Embryonic facial prominence (tissue), 1 donor: ENCODE data around the gene MAP2K3.
"Not testable (repeated sequence)": the region's sequence is repeated elsewhere in the genome, so short reads cannot be mapped to it uniquely, and the experiment has no call there.

Source experiments
- DNase-seq: peaks from one replicate; pipeline ENCODE4 v3.0.0-alpha.2; 2016; ENCODE audit errors: extremely low spot score

The MAP2K3 gene

GRCh38 chr17:21328778-21329177 is 44.3 kb downstream of the MAP2K3 start:
- not testable (repeated sequence) for DNase-seq

DNA sequence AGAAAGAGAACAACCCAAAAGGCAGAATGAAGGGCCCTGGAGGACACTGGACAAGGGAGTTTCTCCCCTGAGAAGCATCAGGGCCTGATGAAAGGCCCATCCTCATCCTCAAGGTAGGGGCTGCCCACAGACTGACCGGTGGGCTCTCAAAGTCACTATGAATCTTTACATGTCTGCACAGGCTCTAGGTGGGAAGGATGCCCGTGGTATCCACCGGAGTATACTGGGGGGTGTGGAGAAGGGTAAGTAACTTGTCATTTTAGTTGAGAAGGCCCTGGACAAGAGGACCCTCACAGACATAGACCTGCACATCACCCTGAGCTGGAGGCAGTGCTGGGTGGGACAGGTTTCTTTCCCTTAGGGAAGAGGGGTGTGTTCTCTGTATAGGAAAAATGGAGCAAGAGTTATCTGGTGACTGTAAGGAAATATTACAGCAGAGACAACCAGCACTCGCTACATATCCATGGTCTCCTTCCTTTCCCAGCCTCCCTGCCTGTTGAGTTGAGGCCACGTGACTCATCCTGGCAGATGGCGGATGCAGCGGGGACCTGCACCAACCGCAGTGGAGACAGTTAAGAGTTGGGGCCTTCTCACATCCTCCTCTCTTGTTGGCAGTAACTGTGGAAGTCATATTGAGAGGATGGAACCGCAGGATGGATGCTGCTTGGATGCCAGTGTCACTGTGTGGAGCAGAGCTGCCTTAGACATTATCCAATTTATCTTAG is 46.1 kb downstream of the MAP2K3 start:
- no peak for DNase-seq

DNA sequence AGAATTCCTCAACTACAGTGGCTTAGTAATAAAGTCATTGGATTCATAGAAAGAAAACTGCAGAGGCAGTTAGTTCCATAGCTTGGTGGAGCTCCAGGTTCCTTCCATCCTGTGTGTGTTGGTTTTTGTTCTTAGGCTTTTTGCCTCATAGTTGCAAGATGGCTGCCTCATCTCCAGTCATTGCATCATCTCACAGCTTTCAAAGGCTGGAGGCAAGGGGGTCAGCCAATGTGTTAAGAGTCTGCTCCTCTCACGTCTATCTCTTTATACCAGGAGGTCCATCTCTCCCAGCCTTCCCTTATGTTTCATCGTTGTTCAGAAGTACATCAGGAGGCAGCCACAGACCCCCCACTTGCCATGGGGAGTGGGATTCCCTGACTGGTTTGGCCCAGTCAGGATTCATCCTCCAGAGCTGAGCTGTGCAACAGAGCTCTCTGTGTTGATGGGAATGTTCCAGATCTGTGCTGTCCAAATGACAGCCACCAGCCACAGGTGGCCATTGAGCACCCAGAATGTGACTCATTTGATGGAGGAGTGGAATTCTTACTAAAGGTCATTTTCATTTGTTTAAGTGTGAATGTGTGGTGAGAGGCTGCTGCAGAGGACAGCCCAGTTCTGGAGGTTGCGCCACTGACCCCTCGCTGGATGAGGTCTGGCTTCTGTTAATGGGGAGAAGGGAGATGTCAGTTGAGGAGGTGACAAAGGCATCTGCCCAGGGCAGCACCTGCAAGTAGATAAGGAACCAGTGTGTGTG is 52.2 kb downstream of the MAP2K3 start:
- DNase-seq = not testable (repeated sequence)

DNA sequence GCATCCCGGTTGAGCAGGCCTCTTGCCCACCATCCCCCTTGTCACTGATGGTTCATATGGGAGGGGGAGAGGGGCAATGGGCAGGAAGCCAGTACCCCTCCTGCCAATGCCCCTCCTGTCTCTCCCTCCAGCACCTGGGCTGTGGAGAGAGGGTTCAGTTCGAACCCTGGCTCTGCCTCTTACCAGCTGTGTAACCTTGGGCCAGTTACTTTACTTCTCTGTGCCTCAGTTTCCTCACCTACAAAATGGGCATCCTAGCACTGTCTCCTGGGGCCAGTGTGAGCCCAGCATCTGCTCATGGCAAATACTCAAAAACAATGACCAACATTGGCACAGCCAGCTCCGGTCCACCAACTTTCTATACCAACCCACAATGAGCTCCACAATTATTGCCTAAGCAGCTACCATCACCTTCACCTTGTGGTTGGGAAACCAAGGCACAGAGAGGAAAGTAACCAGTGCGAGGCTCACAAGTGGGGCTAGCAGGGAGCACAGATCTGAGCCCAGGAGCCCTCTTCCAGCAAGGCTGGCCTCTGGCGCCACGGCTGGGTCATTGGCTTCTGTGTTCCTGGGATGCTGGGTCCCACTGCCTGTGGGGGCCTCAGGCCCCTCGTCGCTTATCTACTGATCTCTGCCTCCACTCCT is 53.6 kb downstream of the MAP2K3 start:
- not testable (repeated sequence) for DNase-seq

DNA sequence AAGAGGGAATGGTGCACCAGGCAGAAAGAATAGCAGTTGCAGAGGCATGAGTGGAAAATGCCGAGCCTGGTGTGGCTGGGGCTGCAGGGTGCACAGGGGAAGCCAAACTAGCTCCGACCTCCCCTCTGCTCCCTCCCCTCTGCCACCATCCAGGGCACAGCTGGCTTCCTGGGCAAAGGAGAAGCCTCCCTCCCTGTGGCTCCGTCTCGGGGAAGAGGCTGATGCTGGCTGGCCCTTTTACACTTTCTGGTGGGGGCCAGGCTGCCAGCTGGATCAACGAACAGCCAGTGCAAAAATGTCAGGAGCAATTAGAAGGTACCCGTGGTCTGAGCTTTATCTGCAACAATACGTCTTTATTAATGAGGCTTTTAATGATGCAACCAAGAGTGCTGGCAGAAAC is 54.5 kb downstream of the MAP2K3 start:
- DNase-seq = no peak

- not testable (repeated sequence) for DNase-seq
Observed at GRCh38 chr17:21339571-21339970, 55.1 kb downstream of the MAP2K3 start.

DNA sequence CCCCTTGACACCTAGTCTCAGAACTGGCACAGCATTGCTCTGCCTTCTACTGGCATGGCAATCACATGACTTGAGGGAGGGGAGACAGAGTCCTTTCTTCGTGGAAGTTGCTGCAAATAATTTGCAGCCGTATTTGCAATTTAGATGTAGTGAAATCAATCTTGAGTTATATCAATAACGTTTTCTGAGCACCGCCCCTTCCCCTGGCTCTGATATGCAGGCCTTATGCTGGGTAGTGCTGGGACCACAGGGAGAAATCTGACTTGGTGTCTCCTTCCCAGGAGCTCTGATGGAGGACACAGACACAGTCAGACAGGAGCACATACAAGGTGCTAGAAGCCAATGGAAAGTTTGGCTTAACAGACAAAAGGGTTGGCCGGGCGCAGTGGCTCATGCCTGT is 55.9 kb downstream of the MAP2K3 start:
- not testable (repeated sequence) for DNase-seq

DNA sequence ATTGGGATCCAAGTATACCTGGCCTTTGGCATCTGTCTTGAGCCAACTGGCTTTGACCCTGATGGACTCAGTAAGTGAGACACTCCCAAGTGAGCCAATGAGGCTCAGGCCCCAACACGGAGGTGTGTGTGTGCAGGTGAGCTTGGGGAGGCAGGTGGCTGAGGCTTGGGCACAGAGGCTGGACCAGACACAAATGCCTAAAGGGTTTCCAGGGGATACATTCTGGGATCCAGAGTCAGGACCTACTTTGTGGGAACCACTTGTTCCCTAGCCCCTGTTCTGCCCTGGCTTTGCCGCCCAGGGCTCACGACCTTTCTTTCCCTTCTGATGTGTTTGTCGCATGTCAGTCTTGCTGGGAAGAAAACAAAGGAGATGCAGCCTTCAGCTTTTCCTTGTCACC is 56.8 kb downstream of the MAP2K3 start:
- not testable (repeated sequence) for DNase-seq

GRCh38 chr17:21341925-21342540 is 57.5 kb downstream of the MAP2K3 start:
- not testable (repeated sequence) for DNase-seq

- not testable (repeated sequence) for DNase-seq
Observed at GRCh38 chr17:21343061-21343949, 58.8 kb downstream of the MAP2K3 start.

GRCh38 chr17:21344801-21345200 is 60.3 kb downstream of the MAP2K3 start:
- DNase-seq = not testable (repeated sequence)

DNA sequence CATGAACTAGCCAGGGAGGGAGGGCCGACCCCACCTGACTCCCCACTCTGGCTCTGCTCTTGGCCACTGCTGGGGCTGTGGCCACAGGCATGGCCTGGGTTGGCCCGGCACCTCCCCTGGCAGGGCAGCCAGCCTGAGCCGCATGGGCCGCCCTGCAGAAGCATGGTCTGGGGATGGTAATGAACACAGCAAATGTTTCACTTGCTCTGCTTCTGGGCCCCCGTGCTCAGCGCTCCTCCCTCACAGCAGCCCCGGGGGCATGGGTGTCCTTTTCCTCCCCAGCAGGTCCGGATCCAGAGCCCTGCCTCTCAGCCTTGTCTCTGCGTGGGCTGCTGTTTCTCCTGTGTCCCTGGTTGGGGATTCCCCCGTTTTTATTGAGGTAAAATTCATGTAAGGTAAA is 60.7 kb downstream of the MAP2K3 start:
- no peak for DNase-seq

DNA sequence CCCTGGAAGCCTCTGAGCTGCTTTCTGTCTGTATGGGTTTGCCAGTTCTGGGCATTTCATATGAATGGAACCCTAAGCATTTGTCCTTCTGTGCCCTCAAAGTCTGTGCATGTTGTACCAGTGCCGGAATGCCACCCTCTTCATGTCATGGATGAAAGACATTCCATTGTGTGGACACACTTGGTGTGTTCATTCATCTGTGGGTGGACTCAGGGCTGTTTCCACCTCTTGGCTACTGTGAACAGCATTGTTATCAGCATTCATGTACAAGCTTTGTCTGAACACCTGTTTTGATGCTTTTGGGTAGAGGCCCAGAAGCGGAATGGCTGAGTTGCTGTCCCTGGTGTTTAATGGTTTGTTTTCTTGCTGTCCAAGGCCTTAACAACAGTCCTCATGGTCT is 61.6 kb downstream of the MAP2K3 start:
- not testable (repeated sequence) for DNase-seq

DNA sequence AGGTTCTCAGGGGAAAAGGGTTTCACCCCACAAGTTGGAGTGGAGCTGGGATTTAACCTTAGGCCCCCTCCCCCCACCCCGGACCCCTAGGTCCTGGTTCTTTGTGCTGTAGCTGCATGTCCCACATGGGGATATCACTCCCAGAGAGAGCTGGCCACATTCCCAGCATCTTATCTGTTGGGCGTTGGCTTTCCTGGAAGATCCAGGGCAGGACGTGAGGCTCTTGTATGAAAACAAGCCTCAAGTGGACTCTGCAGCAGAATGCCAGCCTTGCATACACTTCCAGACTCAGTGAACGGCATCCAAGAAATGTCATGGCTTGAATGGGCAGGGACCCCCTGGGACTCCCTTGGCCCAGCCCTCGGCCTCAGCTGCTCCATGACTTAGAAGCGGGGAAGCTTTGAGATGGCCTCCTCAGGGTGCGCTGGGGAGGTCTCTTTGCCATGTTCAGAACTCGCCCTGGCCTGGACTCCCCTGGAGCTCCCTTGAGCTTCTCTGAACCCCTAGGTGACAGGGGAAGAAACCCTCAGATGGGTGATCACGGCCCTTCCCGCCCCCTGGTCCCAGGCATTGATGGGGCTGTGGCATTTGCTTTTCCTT is 62.2 kb downstream of the MAP2K3 start:
- DNase-seq = not testable (repeated sequence)

- not testable (repeated sequence) for DNase-seq
Observed at GRCh38 chr17:21347660-21348059, 63.1 kb downstream of the MAP2K3 start.

DNA sequence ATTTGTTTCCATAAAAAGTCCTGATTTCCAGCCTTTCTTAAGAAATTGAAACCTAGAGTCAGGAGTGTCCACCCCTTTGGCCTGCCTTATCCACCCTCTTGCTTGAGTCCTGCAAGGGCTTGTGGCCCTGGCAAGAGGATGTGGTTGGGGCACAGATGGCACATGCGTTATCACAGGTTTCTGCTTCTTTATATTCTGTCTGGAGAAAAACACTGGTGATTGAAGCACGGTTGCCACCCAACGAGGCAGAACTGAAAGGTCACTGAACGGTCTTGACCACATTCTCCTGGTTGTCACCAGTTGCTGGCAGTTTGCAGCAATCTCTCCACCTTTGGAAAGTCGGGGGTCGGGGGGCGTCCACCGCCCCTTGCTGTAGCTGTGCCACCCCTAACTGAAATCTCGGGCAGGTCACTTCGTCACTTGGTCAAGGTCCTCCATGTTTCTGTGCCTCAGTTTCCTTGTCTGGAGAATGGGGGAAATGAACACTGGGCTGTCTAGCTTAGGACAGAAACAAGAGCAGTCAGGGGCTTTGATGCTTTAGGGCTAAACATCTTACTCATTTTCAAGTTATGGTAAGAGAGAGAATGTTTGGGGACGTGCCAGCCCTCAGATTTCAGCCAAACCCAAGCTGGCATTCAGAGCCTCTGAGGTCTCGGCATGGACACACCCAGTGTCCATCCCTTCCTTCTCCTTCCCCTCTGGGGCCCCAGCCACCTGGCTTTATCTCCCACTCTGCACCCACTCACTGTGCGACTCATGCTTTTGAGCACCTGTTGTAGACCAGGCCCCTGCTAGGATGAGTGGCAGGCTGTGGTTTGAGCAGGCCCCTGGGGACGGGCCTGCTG is 63.8 kb downstream of the MAP2K3 start:
- DNase-seq = not testable (repeated sequence)

DNA sequence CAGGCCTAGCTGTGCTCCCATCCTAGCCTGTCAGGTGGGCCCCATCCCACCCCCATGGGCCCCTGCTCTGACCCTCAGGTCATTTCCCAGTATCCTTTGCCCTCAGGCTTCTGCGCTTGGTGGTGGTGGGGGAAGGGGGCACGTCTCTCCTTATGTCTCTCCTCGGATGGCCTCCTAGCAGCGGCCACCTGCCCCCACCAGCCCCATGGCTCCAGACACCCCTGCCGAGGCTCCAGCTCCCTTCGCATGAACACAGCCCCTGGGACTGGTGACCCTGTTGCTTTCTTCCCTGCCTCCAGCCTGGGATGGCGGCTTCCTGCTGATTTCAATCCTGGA is 64.4 kb downstream of the MAP2K3 start:
- DNase-seq = not testable (repeated sequence)

DNA sequence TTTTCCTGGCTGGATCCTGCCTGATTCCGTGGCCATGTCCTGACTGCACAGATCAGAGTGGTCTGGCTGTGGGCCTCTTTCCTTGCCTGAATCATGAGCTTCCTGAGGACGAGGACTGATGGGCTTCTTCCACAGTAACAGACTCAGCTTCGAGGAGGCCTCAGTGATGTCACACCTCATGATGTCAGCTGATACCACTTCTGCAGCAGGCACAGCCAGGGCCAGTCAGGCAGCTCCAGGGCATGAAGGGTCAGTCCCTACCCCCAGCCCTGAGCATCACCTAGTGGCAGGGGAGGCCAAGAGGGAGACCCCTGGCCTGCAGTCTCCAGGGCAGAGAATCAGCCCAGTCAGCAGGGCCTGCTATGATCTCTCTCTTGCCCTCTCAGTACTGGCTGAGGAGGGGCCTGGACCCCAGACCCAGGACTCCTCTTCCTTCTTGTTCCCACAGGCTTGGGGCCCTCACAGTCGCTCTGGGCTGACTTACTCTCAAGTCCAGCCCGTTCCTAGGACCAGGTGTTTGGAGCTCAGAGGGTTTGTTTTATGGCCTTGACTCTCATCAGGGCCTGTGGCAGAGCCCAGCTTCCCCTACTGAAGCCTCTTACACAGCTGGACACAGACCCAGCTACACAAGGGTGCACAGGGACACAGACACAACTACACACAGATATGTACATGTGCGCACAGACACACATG is 65.0 kb downstream of the MAP2K3 start:
- not testable (repeated sequence) for DNase-seq

DNA sequence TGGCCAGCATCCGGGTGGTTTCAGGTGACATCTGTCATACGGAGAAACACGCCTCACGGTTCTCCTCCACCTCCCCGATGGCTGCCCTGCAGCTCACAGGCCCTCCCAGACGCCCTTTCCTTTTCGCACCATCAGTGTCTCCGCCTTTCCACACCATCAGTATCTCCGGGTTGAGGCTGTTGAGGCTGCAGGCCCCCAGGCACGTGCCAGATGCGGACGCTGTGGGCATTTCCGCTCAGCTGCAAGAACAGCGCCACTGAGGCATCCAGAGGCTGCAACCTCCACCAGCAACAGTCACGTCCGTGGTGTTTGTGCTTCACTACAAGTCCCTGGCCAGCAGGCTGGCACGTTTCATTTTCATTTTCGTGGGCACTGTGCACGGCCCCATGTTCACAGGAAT is 66.0 kb downstream of the MAP2K3 start:
- DNase-seq = not testable (repeated sequence)
